AG20443 (cell line): ENCODE results near the gene KRT35.

Experiments used
- DNase-seq: peaks from one replicate; pipeline ENCODE4 v3.0.0; 2012; ENCODE audit warnings: low spot score, mixed read lengths

The KRT35 gene

DNA sequence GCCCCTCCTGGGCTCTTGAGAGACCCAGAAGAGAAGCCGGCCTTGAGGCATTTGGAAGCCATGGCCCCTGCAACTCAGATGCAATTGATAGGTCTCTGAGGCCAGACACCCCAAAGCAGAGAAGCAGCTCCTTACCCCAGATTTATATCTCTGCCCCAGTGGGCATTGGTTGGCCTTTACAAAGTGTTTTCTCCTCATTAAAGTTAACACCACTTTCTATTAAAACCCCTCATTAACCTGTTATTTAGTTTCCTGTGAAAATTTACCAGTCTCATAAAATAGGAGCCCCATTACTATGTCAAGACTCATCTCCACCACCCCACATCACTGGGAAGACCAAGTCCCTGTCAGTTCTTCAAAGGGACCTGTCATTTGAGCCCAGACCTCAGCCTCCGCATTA, at the start of gene KRT35:
TSS of gene KRT35 (minus strand) at position 116 of the 400 bp plus-strand sequence. CDS start at position 62, 54 bp downstream.
- no peak for DNase-seq

DNA sequence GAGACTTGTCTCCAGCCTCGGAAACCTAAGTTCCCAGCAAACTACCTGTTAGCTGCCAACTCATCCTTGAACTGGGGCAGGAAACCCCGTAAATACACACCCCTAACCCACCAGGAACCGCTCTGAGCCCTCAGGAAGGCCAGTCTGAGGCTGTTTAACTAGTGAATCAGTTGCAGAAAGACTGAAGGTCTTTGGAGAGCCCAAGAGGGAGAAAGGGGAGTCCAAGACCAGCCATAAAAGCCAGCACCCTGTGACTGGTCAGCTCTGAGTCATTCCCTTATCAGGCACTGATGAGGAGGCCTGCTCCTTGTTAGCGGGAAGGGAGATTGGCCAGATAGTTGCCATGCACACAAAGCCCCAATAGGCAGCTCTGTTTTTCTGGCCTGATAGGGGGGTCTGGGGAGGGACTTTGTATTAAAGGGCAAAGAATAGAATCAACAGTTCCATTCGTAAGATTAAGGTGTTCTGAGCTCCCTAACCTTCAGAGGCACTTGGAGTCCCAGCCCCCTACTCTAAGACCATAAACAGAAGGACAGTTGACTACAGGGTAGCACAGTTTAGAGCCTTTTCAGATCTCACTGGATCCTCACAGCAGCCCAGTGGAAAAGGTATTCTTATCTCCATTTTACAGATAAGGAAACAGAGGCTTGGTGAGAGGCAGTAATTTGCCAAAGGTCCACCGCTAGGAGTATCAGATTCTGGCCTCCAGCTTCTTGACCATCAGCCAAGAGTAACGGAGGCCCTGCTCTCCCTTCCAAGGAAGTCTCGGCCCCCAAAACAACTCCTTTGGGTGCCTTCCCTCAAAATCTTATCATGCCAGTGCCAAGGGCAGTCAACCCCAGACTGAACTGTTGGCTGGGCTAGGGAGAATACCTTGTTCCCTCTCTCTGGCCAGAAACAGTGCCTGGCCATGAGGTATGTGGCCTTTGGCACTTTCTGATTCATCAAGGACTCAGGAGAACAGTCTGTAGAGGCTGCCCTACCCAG, 49.4 kb upstream of the KRT35 start:
- peak; percentile 76 for DNase-seq

- no peak for DNase-seq
Measured at GRCh38 chr17:41529491-41529915, 48.6 kb upstream of the KRT35 start.

DNA sequence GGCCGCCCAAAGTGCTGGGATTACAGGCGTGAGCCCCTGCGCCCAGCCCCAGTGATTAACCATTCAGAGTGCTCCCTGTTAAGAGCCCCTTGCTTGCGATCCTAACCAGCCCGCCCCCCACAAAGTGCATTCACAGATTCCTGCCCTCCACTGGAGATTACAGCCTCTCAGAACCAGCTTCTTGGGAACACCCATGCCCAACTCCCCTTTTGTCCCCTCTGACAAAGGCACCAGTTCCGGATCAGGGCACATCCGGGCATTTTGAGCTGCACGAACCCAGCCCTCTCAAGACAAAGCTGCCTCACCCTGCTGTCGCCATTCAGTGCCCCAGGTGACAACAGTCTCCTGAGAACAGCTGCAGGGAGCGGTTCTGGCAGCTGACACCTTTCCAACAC, 48.0 kb upstream of the KRT35 start:
- no peak for DNase-seq

DNA sequence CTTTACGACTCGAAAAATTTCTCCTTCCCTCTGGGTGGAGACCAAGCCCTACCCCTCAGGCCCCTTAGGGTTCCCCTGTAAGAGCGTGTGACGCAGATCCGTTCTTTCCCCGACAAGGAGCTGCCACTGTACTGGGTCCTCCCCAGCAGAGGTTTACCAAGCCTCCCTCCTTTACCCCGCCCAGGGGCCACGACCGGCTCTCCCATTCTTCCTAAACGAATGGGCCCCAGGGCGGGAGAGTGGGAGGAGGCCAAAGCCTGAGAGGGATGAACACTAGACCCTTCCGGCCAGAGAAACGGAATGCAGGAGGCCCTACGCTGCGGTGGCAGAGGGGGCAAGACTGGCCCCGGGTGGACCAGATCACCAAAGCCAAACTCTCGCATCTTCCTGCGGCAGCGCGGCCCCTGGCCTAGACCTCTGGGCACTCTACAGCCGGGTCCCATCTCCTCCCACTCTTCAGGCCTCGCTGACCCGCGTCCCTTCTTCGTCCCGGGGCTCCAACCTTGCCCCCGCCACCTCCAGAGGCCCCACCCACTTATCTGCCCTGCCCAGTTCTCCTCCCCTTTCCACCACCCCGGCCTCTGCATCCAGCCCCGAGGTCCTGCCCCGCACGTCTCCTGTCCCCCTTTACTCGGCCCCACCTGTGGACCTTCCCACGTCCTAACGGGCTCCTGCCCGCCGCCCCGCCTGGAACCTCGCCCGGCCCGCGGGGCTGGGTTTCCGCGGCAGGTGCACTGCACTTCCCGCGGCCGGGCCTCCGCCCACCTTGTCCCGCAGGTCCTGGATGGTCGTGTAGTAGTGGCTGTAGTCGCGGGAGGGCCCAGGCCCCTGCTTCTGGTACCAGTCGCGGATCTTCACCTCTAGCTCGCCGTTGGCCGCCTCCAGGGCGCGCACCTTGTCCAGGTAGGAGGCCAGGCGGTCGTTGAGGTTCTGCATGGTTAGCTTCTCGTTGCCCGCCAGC, 46.4 kb upstream of the KRT35 start:
- peak; percentile 55 for DNase-seq

GRCh38 chr17:41524261-41524660, 43.3 kb upstream of the KRT35 start:
- no peak for DNase-seq

GRCh38 chr17:41523787-41524186, 42.8 kb upstream of the KRT35 start:
- DNase-seq: no peak

GRCh38 chr17:41523225-41523593, 42.3 kb upstream of the KRT35 start:
- no peak for DNase-seq

DNA sequence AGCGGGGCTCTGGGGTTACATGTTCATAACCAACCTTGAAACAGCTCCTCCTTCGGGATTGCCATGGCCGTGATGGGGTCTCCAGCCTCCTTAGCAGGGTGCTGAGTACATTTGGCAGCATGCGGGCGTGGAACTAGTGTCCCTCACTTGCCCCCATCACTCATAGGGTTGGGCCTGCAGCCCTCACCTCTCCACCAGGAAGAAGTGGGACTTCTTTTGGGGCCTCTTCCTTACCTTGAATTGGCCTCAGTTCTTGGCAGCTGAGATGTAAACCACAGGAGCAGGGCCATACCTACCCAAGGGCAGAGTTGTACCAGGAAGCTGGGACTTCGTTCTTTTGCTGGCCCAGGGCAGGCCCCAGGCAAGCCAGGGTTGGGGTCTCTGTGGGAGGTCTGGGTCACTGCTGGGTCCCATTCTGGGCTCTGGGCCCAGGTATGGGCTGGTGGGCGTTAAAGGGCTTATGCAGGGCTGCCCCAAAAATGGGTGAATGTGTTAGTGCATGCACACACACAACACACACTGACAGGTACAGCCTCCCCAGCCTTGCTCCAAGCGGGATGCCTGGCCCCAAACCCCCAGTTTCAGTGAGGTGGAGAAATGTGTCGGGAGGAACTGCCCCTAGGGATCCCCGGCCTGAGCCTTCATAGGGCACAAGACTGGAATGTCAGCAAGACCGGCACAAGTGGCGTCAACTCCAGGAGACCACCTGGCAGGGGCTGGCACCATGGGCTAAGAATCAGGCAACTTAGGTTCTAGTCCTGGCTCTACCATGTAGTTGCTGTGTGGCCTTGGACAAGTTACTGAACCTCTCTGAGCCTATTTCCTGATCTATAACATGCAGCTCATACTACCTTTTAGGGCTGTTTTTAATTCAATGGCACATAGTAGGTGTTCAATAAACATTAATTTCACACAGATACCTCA, 41.6 kb upstream of the KRT35 start:
- DNase-seq: no peak

DNA sequence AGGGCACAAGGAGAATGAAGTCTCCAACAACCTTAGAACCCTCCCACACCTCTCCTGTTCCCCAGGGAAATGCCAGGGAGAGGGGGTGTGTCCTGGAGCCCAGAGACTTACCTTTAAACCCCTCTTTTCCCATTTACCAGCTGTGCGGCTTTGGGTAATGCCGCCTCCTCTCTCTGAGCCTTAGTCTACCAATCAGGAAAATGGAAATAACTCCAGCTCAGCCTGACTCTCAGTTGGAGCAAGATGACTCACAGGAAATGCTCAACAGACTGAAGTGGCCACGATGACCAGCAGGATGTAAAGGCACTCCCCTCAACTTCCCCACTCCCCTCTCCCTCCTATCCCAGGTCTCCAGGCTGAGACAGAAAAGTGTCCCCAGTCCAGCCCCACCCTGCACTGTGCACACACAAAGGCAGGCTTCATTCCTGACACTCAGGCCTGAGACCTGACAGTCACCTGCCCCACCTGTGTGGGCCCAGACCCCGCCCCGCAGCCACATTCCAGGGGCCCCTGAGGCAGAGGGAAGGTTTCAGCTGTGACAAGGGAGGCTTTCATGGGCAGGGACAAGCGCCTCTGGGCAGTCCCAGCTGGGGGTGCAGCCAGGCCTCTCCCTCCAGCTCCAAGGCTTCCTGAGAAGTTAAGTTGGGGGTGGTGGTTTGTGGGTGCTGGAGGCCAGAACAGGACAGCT, 40.8 kb upstream of the KRT35 start:
- peak; percentile 70 for DNase-seq

DNA sequence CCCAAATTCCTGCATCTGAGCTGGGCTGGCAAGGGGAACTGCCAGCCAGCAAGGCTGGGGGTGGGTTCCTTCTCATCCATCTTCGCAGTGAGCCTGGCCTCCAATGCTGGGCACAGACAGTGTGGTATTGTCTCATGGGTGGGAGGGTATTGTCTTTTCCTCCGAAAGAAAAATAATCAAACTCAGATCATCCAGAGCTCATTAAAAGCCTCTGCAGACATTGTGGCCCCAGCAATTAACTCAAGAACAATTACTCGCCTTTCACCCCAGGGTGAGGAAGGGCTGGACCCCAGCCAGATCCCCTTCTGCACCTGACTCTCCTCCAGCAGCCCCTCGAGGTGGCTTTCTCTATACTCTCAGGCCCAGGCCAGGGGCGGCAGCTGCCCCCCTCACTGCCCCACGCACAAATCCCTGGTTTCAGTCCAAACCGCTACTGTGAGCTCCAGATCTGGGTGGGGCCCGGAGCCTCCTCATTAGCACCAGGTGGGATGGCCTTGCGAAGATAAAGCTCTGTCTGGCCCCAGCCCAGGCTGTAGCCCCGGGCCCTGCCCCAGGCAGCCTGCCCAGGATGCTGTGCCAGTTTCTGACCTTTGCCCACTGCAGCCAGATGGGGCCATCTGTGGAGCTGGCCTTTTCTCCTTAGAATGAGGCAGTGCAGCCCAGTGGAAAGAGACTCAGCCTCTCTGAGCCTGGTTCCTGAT, 40.0 kb upstream of the KRT35 start:
- DNase-seq: no peak

DNA sequence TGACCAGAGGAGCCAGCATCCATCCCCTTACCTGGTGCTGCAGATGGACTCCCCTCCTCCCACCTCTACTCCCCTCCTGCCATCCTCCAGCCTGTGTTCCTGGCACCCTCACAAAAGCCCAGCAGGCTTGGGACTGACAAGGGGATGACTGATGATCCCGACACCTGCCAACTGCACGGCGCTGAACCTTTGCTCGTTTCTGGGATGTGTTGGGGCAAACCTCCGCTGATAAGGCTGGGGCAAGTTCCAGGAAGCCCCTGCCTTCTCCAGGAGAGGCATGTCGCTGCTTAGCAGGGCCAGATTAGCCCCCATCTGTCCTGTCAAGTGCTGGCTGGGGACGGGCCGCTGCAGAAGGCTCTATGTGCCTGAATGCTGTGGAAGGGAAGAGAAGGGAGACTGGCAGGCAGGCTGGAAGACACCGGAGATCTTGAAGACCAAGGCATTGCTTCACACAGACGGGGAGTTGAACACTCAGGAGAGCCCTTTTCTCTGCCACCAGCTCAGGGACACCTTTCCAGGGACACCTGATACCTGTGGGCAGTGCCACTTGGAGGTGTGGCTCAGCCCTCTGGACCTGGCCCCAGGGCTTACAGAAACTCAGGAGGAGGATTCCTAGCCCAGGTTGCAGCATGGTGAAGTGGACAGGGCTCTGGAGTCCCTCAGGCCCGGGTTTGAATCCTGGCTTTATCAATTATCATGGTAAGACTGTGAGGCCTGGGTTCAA, 38.7 kb upstream of the KRT35 start:
- DNase-seq: no peak

DNA sequence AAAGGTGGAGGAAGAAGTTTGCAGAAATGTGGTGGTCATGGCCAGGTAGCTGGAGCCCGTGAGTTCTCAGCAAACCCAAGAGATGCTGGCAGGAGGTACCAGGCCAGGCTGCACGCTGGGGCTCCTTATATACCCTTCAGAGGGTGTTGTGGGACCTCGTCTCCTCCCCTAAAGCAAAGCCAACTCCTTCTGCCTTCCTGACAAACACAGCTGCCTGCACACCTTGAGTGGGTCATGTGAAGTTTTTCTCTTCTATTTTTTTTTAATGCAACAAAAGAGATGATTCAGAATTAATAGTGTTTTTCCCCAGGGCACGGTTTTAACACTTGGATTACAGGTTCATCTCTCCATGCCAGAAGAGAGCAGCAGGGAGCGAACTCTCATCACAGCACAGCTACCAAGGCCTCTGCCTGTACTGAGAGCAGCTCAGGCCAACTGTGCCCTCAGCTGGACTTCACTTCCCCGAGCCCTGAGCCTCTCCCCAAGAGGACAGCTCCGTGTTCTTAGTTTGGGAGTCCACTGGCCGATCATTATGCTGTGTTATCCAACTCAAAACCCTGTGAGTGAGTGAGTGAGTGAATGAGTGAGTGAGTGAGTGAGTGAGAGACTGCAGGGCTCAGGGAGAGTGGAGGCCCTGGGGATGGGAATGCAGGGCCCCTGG, 38.0 kb upstream of the KRT35 start, which contains the start of gene KRT15:
TSS of gene KRT15 (minus strand) at position 102 of the 661 bp plus-strand sequence. CDS start at position 39, 63 bp downstream.
- DNase-seq: no peak

- no peak for DNase-seq
Measured at GRCh38 chr17:41518031-41518430, 37.1 kb upstream of the KRT35 start.

DNA sequence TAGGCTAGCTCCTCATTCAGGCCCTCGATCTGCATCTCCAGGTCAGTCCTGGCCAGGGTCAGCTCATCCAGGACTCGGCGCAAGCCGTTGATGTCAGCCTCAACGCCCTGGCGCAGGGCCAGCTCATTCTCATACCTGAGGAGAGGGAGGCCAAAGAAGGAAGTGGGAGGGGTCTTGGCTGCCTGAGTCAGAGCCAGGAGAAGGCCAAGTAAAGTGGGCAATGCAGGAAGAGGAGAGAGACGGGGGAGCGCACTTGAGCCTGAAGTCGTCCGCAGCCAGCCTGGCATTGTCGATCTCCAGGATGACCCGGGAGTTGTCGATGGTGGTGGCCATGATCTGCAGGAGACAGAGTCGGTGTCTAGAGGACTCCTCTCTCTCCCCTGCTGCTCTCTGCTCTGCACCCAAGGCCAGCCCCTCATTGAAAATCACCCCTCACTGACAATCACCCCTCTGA, 35.9 kb upstream of the KRT35 start:
- DNase-seq: no peak

- no peak for DNase-seq
Measured at GRCh38 chr17:41516147-41516829, 35.3 kb upstream of the KRT35 start.

GRCh38 chr17:41513168-41513547, 32.2 kb upstream of the KRT35 start:
- no peak for DNase-seq

DNA sequence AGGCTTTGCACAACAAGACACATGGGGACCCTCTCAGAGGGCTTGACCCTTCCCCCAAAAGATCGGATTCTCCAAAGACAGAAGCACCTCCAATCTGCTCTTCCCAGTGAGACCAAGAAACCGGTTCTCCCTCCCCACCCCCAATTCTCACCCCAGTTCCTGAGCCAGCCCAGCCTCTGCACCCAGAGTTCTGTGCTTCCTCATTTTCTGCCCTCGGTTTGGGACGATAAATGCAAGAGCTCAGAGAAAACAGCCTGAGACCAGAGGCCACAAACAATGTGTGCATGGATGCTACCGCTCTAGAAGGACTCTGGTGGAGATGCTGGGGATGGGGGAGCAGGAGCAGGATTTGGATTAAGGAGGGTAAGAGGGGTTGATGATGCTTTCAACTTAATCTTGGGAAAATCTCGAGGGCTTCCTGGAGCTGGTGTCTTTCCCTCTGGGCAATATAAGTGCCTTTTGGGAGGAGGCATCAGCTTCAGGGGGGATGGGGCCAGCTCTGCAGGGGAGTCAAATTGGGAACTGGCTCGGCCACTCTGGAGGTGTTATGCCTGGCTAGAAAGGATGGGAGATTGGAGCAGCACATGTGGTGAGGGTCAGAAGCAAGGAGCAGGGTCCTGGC, 31.7 kb upstream of the KRT35 start:
- DNase-seq: no peak
